WTC11 (cell line): Measurements from ENCODE around the gene P2RX3. TPM values are rescaled to one million over a fixed set of nuclear protein-coding genes. Genes with fewer than 3 reads are reported as not detected.

Source experiments
- ATAC-seq: fragments of 200-7000 bp; cut with Tn5 transposase; 2 replicates; pipeline ENCODE4 v1.10.0; 2021; ENCODE audit warnings: mild to moderate bottlenecking, moderate library complexity
- CTCF ChIA-PET: fragments of 300-600 bp; sonication (Branson Sonifier 250); formaldehyde crosslinking; loops from one replicate; lab custom pipeline; 2021; ENCODE audit warnings: antibody characterized with exemption; lab: Charles Lee
- POLR2A ChIA-PET: fragments of 350-600 bp; sonication (Branson Sonifier 250); formaldehyde crosslinking; loops from one replicate; lab custom pipeline; 2021; ENCODE audit warnings: antibody characterized with exemption; lab: Charles Lee
- DNase-seq: peaks from one replicate; pipeline ENCODE4 v3.0.0; 2021; ENCODE audit warnings: low spot score
- H3K27ac Mint-ChIP-seq: 2 replicates; pipeline ENCODE4 v1.8.0; 2021; ENCODE audit warnings: mixed read lengths
- H3K27me3 Mint-ChIP-seq: 2 replicates; pipeline ENCODE4 v1.8.0; 2021; ENCODE audit warnings: low read depth, mild to moderate bottlenecking, moderate library complexity, mixed read lengths
- H3K36me3 Mint-ChIP-seq: 2 replicates; pipeline ENCODE4 v1.8.0; 2021; ENCODE audit warnings: mixed read lengths
- H3K4me1 Mint-ChIP-seq: 2 replicates; pipeline ENCODE4 v1.8.0; 2022; ENCODE audit warnings: mixed read lengths
- H3K4me3 Mint-ChIP-seq: 2 replicates; pipeline ENCODE4 v1.8.0; 2021; ENCODE audit warnings: mild to moderate bottlenecking, moderate library complexity, mixed read lengths
- H3K9me3 Mint-ChIP-seq: 2 replicates; pipeline ENCODE4 v1.8.0; 2021; ENCODE audit warnings: mixed read lengths
- CBFB ChIP-seq: sonication (generic); formaldehyde crosslinking; IDR thresholded peaks from 2 replicates; pipeline ENCODE4 v1.8.1; 2022; ENCODE audit warnings: mild to moderate bottlenecking, low read depth, missing genetic modification reagents
- NFYB ChIP-seq: sonication (generic); formaldehyde crosslinking; conservative IDR thresholded peaks from 2 replicates; pipeline ENCODE4 v1.8.0; 2022; ENCODE audit warnings: low read depth, missing genetic modification reagents
- TCF7 ChIP-seq: sonication (generic); formaldehyde crosslinking; IDR thresholded peaks from 2 replicates; pipeline ENCODE4 v1.8.0; 2022; ENCODE audit warnings: mild to moderate bottlenecking, low read depth, missing genetic modification reagents, moderate library complexity
- TP53 ChIP-seq: sonication (generic); formaldehyde crosslinking; IDR thresholded peaks from 2 replicates; pipeline ENCODE4 v1.8.1; 2023; ENCODE audit warnings: mild to moderate bottlenecking, missing genetic modification reagents
- ZNF416 ChIP-seq: fragments of 250-450 bp; sonication (Bioruptor Pico); IDR thresholded peaks from 2 replicates; pipeline ENCODE4 v1.9.0; 2021; ENCODE audit warnings: mild to moderate bottlenecking, inconsistent platforms
- total RNA-seq: library from RNA; stranded (reverse); gene quantifications from 3 replicates; pipeline ENCODE4 v1.2.3, GENCODE V29; 2021
- TF ChIP-seq, protein P1 (sequence below): sonication (generic); formaldehyde crosslinking; IDR thresholded peaks from 2 replicates; pipeline ENCODE4 v1.8.0; 2023; ENCODE audit warnings: mild to moderate bottlenecking, missing genetic modification reagents
- TF ChIP-seq, protein P2 (sequence below): sonication (generic); formaldehyde crosslinking; IDR thresholded peaks from 2 replicates; pipeline ENCODE4 v1.8.1; 2022; ENCODE audit warnings: missing genetic modification reagents, borderline replicate concordance
- TF ChIP-seq, protein P3 (sequence below): sonication (generic); formaldehyde crosslinking; IDR thresholded peaks from 2 replicates; pipeline ENCODE4 v1.8.1; 2023; ENCODE audit warnings: mild to moderate bottlenecking, missing genetic modification reagents, borderline replicate concordance
- TF ChIP-seq, protein P4 (sequence below): fragments of 250-450 bp; sonication (Bioruptor Pico); IDR thresholded peaks from 2 replicates; pipeline ENCODE4 v1.9.0; 2021; ENCODE audit warnings: moderate library complexity, mild to moderate bottlenecking, inconsistent platforms, borderline replicate concordance
- TF ChIP-seq, protein P5 (sequence below): sonication (generic); formaldehyde crosslinking; IDR thresholded peaks from 2 replicates; pipeline ENCODE4 v1.8.1; 2023; ENCODE audit warnings: mild to moderate bottlenecking, missing genetic modification reagents, moderate library complexity
- TF ChIP-seq, protein P6 (sequence below): sonication (generic); formaldehyde crosslinking; IDR thresholded peaks from 2 replicates; pipeline ENCODE4 v1.8.1; 2023; ENCODE audit warnings: mild to moderate bottlenecking, missing genetic modification reagents, moderate library complexity
- TF ChIP-seq, protein P7 (sequence below): sonication (generic); formaldehyde crosslinking; IDR thresholded peaks from 2 replicates; pipeline ENCODE4 v1.8.1; 2023; ENCODE audit warnings: mild to moderate bottlenecking, missing genetic modification reagents
- TF ChIP-seq, protein P8 (sequence below): sonication (generic); formaldehyde crosslinking; IDR thresholded peaks from 2 replicates; pipeline ENCODE4 v1.8.0; 2022; ENCODE audit warnings: mild to moderate bottlenecking, missing genetic modification reagents
- TF ChIP-seq, protein P9 (sequence below): sonication (generic); formaldehyde crosslinking; conservative IDR thresholded peaks from 2 replicates; pipeline ENCODE4 v1.8.1; 2022; ENCODE audit warnings: mild to moderate bottlenecking, missing genetic modification reagents

The P2RX3 gene
- total RNA-seq, 1 experiment from 2014 or later, result 0.26 TPM

DNA sequence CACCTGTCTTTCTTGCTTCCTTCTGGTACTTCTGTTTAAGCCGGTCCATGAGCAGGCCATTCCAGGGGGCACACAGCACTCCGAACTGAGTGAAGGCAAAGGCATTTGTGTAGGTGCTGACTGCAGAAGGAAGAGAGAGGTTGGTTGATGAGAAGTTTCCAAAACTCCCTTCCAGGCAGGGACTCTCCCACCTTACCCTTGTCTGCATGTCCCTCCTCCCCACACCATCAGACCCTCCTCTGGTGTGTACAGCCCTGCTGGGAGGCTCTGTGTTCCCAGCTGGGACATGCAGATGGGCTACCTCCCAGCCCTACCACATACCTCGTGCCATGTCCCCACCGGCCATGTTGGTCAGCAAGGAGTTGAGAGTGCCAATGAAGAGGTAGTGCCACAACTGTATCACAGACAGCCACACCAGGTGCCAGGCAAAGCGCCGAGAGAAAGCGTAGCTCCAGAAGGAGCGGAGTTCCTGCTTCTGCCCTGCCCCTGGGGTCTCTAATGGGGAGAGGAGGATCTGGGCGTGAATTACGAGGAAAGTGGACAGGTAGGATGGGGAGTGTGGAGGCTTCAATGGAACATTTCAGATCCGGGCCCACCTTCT lies 76.6 kb downstream of the P2RX3 start (continued):
- TF ChIP-seq, protein P1, sequence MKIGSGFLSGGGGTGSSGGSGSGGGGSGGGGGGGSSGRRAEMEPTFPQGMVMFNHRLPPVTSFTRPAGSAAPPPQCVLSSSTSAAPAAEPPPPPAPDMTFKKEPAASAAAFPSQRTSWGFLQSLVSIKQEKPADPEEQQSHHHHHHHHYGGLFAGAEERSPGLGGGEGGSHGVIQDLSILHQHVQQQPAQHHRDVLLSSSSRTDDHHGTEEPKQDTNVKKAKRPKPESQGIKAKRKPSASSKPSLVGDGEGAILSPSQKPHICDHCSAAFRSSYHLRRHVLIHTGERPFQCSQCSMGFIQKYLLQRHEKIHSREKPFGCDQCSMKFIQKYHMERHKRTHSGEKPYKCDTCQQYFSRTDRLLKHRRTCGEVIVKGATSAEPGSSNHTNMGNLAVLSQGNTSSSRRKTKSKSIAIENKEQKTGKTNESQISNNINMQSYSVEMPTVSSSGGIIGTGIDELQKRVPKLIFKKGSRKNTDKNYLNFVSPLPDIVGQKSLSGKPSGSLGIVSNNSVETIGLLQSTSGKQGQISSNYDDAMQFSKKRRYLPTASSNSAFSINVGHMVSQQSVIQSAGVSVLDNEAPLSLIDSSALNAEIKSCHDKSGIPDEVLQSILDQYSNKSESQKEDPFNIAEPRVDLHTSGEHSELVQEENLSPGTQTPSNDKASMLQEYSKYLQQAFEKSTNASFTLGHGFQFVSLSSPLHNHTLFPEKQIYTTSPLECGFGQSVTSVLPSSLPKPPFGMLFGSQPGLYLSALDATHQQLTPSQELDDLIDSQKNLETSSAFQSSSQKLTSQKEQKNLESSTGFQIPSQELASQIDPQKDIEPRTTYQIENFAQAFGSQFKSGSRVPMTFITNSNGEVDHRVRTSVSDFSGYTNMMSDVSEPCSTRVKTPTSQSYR (CRISPR knock-in tag), result no peak
- TF ChIP-seq TCF7 (CRISPR knock-in tag) (no peak), TP53 (CRISPR knock-in tag) (no peak), ZNF416 (CRISPR knock-in tag) (no peak)
- TF ChIP-seq, protein P2, sequence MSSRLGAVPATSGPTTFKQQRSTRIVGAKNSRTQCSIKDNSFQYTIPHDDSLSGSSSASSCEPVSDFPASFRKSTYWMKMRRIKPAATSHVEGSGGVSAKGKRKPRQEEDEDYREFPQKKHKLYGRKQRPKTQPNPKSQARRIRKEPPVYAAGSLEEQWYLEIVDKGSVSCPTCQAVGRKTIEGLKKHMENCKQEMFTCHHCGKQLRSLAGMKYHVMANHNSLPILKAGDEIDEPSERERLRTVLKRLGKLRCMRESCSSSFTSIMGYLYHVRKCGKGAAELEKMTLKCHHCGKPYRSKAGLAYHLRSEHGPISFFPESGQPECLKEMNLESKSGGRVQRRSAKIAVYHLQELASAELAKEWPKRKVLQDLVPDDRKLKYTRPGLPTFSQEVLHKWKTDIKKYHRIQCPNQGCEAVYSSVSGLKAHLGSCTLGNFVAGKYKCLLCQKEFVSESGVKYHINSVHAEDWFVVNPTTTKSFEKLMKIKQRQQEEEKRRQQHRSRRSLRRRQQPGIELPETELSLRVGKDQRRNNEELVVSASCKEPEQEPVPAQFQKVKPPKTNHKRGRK (CRISPR knock-in tag), result no peak
- TF ChIP-seq, protein P3, sequence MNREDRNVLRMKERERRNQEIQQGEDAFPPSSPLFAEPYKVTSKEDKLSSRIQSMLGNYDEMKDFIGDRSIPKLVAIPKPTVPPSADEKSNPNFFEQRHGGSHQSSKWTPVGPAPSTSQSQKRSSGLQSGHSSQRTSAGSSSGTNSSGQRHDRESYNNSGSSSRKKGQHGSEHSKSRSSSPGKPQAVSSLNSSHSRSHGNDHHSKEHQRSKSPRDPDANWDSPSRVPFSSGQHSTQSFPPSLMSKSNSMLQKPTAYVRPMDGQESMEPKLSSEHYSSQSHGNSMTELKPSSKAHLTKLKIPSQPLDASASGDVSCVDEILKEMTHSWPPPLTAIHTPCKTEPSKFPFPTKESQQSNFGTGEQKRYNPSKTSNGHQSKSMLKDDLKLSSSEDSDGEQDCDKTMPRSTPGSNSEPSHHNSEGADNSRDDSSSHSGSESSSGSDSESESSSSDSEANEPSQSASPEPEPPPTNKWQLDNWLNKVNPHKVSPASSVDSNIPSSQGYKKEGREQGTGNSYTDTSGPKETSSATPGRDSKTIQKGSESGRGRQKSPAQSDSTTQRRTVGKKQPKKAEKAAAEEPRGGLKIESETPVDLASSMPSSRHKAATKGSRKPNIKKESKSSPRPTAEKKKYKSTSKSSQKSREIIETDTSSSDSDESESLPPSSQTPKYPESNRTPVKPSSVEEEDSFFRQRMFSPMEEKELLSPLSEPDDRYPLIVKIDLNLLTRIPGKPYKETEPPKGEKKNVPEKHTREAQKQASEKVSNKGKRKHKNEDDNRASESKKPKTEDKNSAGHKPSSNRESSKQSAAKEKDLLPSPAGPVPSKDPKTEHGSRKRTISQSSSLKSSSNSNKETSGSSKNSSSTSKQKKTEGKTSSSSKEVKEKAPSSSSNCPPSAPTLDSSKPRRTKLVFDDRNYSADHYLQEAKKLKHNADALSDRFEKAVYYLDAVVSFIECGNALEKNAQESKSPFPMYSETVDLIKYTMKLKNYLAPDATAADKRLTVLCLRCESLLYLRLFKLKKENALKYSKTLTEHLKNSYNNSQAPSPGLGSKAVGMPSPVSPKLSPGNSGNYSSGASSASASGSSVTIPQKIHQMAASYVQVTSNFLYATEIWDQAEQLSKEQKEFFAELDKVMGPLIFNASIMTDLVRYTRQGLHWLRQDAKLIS (CRISPR knock-in tag), result no peak
- TF ChIP-seq, protein P4, sequence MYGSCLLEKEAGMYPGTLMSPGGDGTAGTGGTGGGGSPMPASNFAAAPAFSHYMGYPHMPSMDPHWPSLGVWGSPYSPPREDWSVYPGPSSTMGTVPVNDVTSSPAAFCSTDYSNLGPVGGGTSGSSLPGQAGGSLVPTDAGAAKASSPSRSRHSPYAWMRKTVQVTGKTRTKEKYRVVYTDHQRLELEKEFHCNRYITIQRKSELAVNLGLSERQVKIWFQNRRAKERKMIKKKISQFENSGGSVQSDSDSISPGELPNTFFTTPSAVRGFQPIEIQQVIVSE (CRISPR knock-in tag), result no peak

DNA sequence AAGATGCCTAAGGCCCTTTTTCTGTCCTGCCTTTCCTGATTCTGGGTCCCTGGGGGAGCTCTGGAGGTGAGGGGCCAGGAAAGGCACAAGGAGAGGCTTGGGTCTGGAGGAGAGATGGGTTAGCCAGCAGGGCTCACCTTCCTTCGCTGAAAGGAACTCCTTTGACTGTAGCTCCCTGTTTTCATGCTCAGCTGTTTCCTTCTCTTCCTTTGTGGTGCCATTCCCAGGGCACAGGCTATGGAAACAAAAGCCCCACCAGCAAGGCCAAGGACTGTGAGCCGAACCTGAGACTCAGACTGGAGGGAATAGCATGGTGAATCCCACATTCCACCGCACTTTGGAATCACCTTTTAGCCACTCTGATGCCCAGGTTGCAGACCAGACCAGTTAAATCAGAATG lies 78.3 kb downstream of the P2RX3 start:
- H3K27me3 Mint-ChIP-seq, result no peaks in the 10 kb centered on the region
- CTCF ChIA-PET, result no interaction called here
- H3K27ac Mint-ChIP-seq, result no peak overlapping the region
- ATAC-seq (no peak), DNase-seq (no peak)
- no peaks in the 10 kb centered on the region for H3K9me3 Mint-ChIP-seq
- 0 out of 2 replicates have a peak, but pooled peaks cover 4% of the 10 kb centered on the region for H3K4me1 Mint-ChIP-seq
- peaks cover 53% of the 10 kb centered on the region for H3K36me3 Mint-ChIP-seq
- H3K4me3 Mint-ChIP-seq, result no peak overlapping the region
- TF ChIP-seq, protein P5, sequence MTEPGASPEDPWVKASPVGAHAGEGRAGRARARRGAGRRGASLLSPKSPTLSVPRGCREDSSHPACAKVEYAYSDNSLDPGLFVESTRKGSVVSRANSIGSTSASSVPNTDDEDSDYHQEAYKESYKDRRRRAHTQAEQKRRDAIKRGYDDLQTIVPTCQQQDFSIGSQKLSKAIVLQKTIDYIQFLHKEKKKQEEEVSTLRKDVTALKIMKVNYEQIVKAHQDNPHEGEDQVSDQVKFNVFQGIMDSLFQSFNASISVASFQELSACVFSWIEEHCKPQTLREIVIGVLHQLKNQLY (CRISPR knock-in tag), result no peak
- TF ChIP-seq, protein P6, sequence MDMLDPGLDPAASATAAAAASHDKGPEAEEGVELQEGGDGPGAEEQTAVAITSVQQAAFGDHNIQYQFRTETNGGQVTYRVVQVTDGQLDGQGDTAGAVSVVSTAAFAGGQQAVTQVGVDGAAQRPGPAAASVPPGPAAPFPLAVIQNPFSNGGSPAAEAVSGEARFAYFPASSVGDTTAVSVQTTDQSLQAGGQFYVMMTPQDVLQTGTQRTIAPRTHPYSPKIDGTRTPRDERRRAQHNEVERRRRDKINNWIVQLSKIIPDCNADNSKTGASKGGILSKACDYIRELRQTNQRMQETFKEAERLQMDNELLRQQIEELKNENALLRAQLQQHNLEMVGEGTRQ (CRISPR knock-in tag), result no peak
- TF ChIP-seq, protein P7, sequence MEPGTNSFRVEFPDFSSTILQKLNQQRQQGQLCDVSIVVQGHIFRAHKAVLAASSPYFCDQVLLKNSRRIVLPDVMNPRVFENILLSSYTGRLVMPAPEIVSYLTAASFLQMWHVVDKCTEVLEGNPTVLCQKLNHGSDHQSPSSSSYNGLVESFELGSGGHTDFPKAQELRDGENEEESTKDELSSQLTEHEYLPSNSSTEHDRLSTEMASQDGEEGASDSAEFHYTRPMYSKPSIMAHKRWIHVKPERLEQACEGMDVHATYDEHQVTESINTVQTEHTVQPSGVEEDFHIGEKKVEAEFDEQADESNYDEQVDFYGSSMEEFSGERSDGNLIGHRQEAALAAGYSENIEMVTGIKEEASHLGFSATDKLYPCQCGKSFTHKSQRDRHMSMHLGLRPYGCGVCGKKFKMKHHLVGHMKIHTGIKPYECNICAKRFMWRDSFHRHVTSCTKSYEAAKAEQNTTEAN (CRISPR knock-in tag), result no peak
- TF ChIP-seq, protein P8, sequence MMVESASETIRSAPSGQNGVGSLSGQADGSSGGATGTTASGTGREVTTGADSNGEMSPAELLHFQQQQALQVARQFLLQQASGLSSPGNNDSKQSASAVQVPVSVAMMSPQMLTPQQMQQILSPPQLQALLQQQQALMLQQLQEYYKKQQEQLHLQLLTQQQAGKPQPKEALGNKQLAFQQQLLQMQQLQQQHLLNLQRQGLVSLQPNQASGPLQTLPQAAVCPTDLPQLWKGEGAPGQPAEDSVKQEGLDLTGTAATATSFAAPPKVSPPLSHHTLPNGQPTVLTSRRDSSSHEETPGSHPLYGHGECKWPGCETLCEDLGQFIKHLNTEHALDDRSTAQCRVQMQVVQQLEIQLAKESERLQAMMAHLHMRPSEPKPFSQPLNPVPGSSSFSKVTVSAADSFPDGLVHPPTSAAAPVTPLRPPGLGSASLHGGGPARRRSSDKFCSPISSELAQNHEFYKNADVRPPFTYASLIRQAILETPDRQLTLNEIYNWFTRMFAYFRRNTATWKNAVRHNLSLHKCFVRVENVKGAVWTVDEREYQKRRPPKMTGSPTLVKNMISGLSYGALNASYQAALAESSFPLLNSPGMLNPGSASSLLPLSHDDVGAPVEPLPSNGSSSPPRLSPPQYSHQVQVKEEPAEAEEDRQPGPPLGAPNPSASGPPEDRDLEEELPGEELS, result no peak
- TF ChIP-seq CBFB (CRISPR knock-in tag) (no peak), NFYB (CRISPR knock-in tag) (no peak)
- TF ChIP-seq, protein P9, sequence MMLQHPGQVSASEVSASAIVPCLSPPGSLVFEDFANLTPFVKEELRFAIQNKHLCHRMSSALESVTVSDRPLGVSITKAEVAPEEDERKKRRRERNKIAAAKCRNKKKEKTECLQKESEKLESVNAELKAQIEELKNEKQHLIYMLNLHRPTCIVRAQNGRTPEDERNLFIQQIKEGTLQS (CRISPR knock-in tag), result no peak
- POLR2A ChIA-PET, result no interaction called here
